Duodenal mucosa (tissue), 2 donors: Measurements from ENCODE around the gene FIP1L1.
"Not testable (repeated sequence)": the region's sequence is repeated elsewhere in the genome, so short reads cannot be mapped to it uniquely, and the experiment has no call there.

ENCODE experiments used
- H3K27ac ChIP-seq: one replicate; pipeline ENCODE4 v1.7.0; 2013; ENCODE audit warnings: low read depth, low read length
- H3K27me3 ChIP-seq, 2 donors: one replicate each; pipeline ENCODE4 v1.7.0; 2013; ENCODE audit warnings: low read length in 2 of 2, control low read depth in 1 of 2; ENCODE audit not compliant: insufficient read depth in 2 of 2, control insufficient read depth in 1 of 2
- H3K36me3 ChIP-seq, 2 donors: one replicate each; pipeline ENCODE4 v1.7.0; 2013; ENCODE audit warnings: low read length in 2 of 2, control low read depth in 1 of 2; ENCODE audit not compliant: insufficient read depth in 2 of 2, control insufficient read depth in 1 of 2
- H3K4me1 ChIP-seq, 2 donors: one replicate each; pipeline ENCODE4 v1.7.0; 2013; ENCODE audit warnings: low read length in 2 of 2, control low read depth in 1 of 2; ENCODE audit not compliant: insufficient read depth in 2 of 2, control insufficient read depth in 1 of 2
- H3K4me3 ChIP-seq, 2 donors: one replicate each; pipeline ENCODE4 v1.7.0; 2013; ENCODE audit warnings: low read length in 2 of 2, low read depth in 1 of 2
- H3K9ac ChIP-seq, 2 donors: one replicate each; pipeline ENCODE4 v1.7.0; 2013; ENCODE audit warnings: low read length in 2 of 2, low read depth in 1 of 2
- H3K9me3 ChIP-seq, 2 donors: one replicate each; pipeline ENCODE4 v1.7.0; 2013; ENCODE audit warnings: low read length in 2 of 2, control low read depth in 1 of 2; ENCODE audit not compliant: control insufficient read depth in 1 of 2

Gene FIP1L1, protein sequence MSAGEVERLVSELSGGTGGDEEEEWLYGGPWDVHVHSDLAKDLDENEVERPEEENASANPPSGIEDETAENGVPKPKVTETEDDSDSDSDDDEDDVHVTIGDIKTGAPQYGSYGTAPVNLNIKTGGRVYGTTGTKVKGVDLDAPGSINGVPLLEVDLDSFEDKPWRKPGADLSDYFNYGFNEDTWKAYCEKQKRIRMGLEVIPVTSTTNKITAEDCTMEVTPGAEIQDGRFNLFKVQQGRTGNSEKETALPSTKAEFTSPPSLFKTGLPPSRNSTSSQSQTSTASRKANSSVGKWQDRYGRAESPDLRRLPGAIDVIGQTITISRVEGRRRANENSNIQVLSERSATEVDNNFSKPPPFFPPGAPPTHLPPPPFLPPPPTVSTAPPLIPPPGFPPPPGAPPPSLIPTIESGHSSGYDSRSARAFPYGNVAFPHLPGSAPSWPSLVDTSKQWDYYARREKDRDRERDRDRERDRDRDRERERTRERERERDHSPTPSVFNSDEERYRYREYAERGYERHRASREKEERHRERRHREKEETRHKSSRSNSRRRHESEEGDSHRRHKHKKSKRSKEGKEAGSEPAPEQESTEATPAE

DNA sequence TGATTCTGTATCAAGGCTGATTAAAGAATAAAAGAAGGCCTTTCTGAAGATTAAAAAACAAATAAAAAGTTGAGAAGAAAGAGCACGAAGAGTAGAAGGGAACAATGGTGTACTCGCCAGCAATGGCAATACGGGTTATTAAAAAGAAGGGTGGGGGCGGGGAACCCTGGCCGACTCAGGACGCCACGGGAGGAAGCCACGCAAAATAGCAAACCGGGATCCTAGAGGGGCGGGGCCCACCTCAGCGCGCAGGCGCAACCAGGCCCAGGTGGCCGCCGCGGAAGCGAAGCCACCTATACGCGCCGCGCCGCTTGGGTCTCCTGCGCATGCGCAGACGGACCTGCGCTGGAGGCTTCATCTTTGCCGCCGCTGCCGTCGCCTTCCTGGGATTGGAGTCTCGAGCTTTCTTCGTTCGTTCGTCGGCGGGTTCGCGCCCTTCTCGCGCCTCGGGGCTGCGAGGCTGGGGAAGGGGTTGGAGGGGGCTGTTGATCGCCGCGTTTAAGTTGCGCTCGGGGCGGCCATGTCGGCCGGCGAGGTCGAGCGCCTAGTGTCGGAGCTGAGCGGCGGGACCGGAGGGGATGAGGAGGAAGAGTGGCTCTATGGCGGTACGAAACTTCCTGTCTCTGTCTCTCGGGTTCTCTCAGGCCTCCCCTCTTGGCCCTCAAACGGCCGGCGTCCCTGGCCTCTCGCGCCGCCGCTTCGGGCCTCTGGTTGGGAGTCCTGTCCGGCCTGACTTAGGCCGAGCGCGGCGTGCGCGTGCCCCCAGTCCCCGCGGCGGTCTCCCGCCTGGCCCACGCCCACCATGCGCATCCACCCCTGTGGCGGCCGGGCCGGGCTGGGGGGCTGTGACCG is at the start of gene FIP1L1:
Gene FIP1L1, plus strand, starts transcription at position 323 of the 852 bp plus-strand sequence. Its CDS starts 198 bp downstream, at position 521.
- Histone ChIP-seq H3K27me3 (no peaks in the 10 kb centered on the region), H3K36me3 (peaks cover 0 to 5% of the 10 kb centered on the region in 2 donors), H3K9me3 (no peaks in the 10 kb centered on the region), H3K9ac (peak within 1 kb of the TSS; percentile 89 to 90), H3K27ac (peak within 1 kb of the TSS; percentile 71), H3K4me3 (peak within 1 kb of the TSS; percentile 90 to 92), H3K4me1 (peaks cover 24 to 31% of the 10 kb centered on the region in 2 donors)

DNA sequence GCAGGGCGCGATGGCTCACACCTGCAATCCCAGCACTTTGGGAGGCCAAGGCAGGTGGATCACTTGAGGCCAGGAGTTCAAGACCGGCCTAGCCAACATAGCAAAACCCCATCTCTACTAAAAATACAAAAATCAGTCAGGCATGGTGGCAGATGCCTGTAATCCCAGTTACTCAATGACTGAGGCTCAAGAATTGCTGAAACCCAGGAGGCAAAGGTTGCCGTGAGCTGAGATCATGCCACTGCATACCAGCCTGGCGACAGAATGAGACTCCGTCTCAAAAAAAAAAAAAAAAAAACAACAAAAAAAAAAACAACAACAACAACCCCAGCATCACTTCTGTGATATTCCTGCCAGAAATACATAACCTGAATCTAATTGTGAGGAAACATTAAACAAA is 42.5 kb upstream of the FIP1L1 start:
- not testable (repeated sequence) for H3K4me1 ChIP-seq, H3K4me3 ChIP-seq, H3K9ac ChIP-seq, H3K9me3 ChIP-seq, H3K27ac ChIP-seq, H3K27me3 ChIP-seq, H3K36me3 ChIP-seq

DNA sequence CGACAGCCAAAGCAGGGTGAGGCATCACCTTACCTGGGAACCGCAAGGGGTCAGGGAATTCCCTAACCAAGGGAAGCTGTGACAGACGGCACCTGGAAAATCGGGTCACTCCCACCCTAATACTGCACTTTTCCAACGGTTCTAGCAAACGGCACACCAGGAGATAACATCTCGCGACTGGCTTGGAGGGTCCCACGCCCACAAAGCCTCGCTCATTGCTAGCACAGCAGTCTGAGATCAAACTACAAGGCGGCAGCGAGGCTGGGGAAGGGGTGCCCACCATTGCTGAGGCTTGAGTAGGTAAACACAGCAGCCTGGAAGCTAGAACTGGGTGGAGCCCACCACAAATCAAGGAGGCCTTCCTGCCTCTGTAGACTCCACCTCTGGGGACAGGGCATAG is 37.3 kb upstream of the FIP1L1 start:
- not testable (repeated sequence) for H3K27me3 ChIP-seq, H3K9ac ChIP-seq, H3K4me3 ChIP-seq, H3K27ac ChIP-seq, H3K9me3 ChIP-seq, H3K36me3 ChIP-seq, H3K4me1 ChIP-seq

DNA sequence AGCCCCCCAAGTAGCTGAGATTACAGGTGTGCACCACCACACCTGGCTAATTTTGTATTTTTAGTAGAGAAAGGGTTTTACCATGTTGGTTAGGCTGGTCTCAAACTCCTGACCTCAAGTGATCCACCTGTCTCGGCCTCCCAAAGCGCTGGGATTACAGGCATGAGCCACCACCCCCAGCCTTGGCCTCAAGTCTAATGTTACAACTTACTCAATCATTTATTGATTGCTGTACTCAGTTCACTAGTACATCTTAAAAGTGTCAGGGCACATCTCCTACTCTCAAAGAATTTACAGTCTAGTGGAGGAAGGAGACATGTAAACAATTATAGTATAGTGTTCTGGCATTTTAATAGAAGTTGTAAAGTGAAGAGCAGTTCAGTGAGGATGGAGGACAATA is 31.0 kb upstream of the FIP1L1 start:
- H3K4me3 ChIP-seq, H3K9me3 ChIP-seq, H3K4me1 ChIP-seq, H3K9ac ChIP-seq, H3K36me3 ChIP-seq, H3K27me3 ChIP-seq, H3K27ac ChIP-seq: not testable (repeated sequence)

DNA sequence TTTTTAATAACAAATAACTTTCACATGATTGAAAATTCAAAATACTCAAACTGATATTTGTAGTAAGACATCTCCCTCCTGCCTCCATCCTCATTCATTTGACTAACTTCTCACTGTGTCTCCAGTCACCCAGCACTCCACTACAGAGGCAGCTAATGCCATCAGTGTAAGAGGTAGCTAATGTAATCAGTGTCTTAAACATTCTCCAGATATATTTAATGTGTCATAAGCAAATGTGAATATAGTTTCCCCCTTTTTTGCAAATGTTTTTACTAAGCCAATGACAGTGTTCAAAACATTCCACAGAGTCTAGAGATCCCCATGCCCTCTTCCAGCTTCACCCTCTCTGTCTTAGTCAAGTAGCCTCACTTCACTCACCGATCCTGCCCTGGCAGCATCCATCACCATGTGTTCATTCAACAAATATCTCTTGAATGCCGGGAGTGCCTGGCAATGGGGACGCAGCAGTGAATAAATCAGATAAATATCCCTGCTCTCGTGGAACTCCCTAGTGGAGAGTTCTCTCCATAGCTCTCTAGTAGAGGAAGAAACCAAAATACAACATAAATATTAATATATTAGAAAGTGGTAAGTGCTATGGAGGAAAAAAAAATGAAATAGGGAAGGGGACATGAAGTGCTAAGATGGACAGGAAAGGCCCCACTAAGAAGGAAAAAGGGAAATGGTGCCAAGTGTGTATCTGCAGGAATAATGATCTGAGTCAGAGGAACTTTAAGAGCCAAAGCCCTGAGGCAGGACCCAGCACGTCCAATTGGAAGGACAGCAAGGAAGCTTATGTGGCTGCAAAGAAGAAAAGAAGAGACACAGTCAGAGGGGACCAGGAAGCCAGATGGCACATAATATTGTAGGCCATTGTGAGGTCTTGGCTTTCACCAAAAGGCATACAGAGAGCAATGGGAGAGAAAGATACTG is 30.3 kb upstream of the FIP1L1 start:
- H3K36me3 ChIP-seq = peaks cover 6 to 10% of the 10 kb centered on the region in 2 donors
- H3K27ac ChIP-seq = no peak overlapping the region
- no peaks in the 10 kb centered on the region for H3K4me1 ChIP-seq
- H3K4me3 ChIP-seq = no peak overlapping the region
- H3K9me3 ChIP-seq = no peaks in the 10 kb centered on the region
- H3K9ac ChIP-seq = no peak overlapping the region
- no peaks in the 10 kb centered on the region for H3K27me3 ChIP-seq

DNA sequence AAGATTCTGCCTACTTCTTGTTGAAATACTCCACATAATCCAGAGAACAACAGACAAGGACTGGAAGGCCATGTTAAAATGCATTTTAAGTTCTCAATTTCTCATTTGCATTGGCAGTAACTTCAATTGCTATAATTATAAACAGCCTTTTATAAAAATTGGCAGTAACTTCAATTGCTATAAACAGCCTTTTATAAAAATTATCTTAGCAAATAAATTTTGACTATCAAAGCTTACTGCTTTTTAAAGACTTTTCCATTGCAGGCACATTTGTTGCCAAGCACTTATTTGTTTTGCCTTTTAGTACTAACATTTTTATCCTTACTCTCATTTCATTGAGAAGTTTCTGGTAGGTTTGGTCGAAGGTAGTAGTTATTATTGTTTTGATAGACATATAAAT is 29.4 kb upstream of the FIP1L1 start:
- H3K27ac ChIP-seq = no peak overlapping the region
- no peak overlapping the region for H3K4me3 ChIP-seq
- H3K4me1 ChIP-seq = no peaks in the 10 kb centered on the region
- no peaks in the 10 kb centered on the region for H3K27me3 ChIP-seq
- H3K9ac ChIP-seq = no peak overlapping the region
- peaks cover 15 to 16% of the 10 kb centered on the region in 2 donors for H3K36me3 ChIP-seq
- no peaks in the 10 kb centered on the region for H3K9me3 ChIP-seq

DNA sequence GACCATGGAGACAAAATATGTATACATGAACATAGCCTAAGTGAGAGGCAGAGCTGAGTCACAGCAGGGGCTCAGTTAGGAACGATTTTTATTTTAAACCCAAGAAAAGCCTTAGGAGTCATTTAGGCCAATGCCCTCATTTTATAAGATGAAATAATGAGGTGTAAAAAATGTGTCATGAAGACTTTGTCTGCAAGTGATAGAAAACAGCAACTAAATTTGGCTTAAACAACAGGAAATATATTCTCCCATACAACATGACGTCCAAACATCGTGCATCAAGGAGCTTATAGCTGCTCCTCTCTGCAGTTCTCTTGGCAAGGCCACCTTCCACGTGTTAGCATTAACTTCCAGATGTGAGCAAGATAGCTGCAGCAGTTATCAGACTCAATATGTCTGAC is 28.4 kb upstream of the FIP1L1 start:
- Histone ChIP-seq H3K36me3 (peaks cover 15 to 16% of the 10 kb centered on the region in 2 donors), H3K9ac (no peak overlapping the region)

DNA sequence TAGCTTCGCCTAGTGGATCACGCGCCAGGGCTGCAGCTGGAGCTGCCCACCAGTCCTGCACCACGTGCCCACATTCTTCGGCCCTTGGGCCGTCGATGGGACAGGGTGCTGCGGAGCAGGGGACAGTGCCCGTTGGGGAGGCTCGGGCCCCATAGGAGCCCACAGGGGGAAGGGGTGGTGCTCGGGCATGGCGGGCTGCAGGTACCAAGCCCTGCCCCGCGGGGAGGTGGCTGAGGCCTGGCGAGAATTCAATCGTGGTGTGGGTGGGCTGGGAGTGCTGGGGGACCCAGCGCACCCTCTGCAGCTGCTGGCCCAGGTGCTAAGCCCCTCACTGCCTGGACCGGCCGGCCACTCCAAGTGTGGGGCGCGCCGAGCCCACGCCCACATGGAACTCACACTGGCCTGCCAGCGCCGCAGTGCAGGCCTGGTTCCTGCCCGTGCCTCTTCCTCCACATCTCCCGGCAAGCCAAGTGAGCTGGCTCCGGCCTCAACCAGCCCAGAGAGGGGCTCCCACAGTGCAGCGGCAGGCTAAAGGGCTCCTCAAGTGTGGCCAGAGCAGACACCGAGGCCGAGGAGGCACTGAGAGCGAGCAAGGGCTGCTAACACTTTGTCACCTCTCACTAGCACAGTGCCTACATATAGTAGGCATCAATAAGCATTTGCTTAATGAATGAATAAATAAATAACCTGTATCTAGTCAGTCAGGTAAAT is 23.3 kb upstream of the FIP1L1 start:
- no peak overlapping the region for H3K27ac ChIP-seq
- no peaks in the 10 kb centered on the region for H3K27me3 ChIP-seq
- peaks cover 15 to 18% of the 10 kb centered on the region in 2 donors for H3K36me3 ChIP-seq
- H3K9me3 ChIP-seq = no peaks in the 10 kb centered on the region
- H3K4me1 ChIP-seq = no peaks in the 10 kb centered on the region
- H3K9ac ChIP-seq = no peak overlapping the region
- H3K4me3 ChIP-seq = no peak overlapping the region

More for the DNA sequence above, 28.4 kb upstream of the FIP1L1 start:
- Histone ChIP-seq H3K4me1 (no peaks in the 10 kb centered on the region), H3K27ac (no peak overlapping the region), H3K9me3 (no peaks in the 10 kb centered on the region), H3K4me3 (no peak overlapping the region), H3K27me3 (no peaks in the 10 kb centered on the region)

DNA sequence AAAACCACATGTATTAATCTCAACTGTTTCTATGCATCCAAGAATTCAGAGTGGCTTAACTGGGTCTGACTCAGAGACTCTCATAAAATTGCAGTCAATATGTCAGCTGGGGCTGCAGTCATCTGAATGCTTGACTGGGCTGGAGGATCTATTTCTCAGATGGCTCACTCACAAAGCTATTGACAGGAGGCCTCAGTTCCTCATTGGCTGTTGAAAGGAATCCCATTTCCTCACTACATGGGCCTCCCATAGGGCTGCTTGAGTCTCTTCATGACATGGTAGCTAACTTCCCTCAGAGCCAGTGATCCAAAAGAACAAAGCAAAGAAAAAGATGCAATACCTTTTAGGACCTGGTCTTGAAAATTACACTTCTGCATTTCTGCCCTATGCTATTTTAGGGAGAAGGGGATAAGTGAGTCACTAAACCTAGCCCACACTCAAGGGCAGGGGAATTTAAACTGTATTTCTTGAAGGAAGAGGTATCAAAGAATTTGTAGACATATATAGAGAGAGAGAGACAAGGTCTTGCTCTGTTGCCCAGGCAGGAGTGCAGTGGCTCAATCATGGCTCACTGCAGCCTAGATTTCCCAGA is 21.4 kb upstream of the FIP1L1 start:
- Histone ChIP-seq H3K27ac (no peak overlapping the region), H3K36me3 (peaks cover 9 to 12% of the 10 kb centered on the region in 2 donors), H3K4me3 (no peak overlapping the region), H3K9me3 (no peaks in the 10 kb centered on the region), H3K4me1 (no peaks in the 10 kb centered on the region), H3K27me3 (no peaks in the 10 kb centered on the region), H3K9ac (no peak overlapping the region)
